Measurements from ENCODE around the gene ELANE.
"Not testable (repeated sequence)": the region's sequence is repeated elsewhere in the genome, so short reads cannot be mapped to it uniquely, and the experiment has no call there.

ELANE gene

GRCh38 chr19:882871-883497 lies 30.9 kb downstream of the ELANE start:
- DNase-seq, result no peak

GRCh38 chr19:883661-884211 lies 31.6 kb downstream of the ELANE start:
- DNase-seq, result peak; percentile 88

- no peak for DNase-seq
Measured at GRCh38 chr19:884420-885211, 32.5 kb downstream of the ELANE start.

GRCh38 chr19:885536-886224 lies 33.6 kb downstream of the ELANE start:
- DNase-seq, result no peak

GRCh38 chr19:887072-887471 lies 35.0 kb downstream of the ELANE start:
- no peak for DNase-seq

GRCh38 chr19:887599-887998 lies 35.5 kb downstream of the ELANE start:
- DNase-seq, result no peak

- no peak for DNase-seq
Measured at GRCh38 chr19:888581-889385, 36.7 kb downstream of the ELANE start.

- DNase-seq, result no peak
Measured at GRCh38 chr19:889662-890295, 37.7 kb downstream of the ELANE start.

- DNase-seq, result no peak
Measured at GRCh38 chr19:890831-891230, 38.7 kb downstream of the ELANE start.

- DNase-seq, result not testable (repeated sequence)
Measured at GRCh38 chr19:891421-892200, 39.5 kb downstream of the ELANE start.

GRCh38 chr19:892243-892893 lies 40.3 kb downstream of the ELANE start:
- no peak for DNase-seq

GRCh38 chr19:892894-893689 lies 41.0 kb downstream of the ELANE start, which contains the start of the genes MED16 and RNU6-9:
MED16 (minus strand) TSS chr19:893187; CDS start chr19:891131, 2,056 bp downstream.
RNU6-9 (plus strand) TSS chr19:893484.
- DNase-seq, result peak; percentile 97

GRCh38 chr19:896434-896833 lies 44.3 kb downstream of the ELANE start:
- DNase-seq, result no peak

GRCh38 chr19:896999-897398 lies 44.9 kb downstream of the ELANE start:
- no peak for DNase-seq

GRCh38 chr19:897442-898039 lies 45.4 kb downstream of the ELANE start:
- DNase-seq, result no peak

- DNase-seq, result peak; percentile 91
Measured at GRCh38 chr19:898663-899062, 46.6 kb downstream of the ELANE start.

GRCh38 chr19:899336-900042 lies 47.4 kb downstream of the ELANE start:
- no peak for DNase-seq

GRCh38 chr19:900043-900301 lies 47.9 kb downstream of the ELANE start:
- DNase-seq, result no peak
